ENCODE measurements around the gene SORCS1.

DNA sequence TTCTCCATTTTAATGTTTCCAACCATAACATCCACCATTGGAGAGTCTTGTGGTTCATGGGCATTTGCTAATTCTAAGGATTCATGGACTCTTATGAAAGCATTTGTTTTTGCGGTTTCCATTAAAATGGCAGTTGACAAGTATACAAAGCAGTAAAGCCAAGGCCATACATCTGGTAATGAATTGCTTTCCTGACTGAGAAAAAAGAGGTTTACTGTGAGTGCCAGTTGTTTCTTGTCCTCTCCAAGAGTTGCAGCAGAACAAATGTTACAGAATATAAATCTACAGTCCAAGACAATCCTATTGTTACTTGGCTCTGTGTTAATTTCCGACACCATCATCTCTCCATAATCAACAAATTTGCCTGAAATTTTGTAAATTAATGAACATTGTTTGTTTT, 261.3 kb downstream of the SORCS1 start:
- TF ChIP-seq, protein P1, sequence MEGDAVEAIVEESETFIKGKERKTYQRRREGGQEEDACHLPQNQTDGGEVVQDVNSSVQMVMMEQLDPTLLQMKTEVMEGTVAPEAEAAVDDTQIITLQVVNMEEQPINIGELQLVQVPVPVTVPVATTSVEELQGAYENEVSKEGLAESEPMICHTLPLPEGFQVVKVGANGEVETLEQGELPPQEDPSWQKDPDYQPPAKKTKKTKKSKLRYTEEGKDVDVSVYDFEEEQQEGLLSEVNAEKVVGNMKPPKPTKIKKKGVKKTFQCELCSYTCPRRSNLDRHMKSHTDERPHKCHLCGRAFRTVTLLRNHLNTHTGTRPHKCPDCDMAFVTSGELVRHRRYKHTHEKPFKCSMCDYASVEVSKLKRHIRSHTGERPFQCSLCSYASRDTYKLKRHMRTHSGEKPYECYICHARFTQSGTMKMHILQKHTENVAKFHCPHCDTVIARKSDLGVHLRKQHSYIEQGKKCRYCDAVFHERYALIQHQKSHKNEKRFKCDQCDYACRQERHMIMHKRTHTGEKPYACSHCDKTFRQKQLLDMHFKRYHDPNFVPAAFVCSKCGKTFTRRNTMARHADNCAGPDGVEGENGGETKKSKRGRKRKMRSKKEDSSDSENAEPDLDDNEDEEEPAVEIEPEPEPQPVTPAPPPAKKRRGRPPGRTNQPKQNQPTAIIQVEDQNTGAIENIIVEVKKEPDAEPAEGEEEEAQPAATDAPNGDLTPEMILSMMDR (IDR thresholded peaks at IDR 0.05): no peak
- no peak for TF ChIP-seq EZH2 (IDR thresholded peaks at IDR 0.05; ENCODE audit: borderline replicate concordance, insufficient read depth, low read depth, low read length, poor library complexity, severe bottlenecking)
